Activated naive CD8-positive, alpha-beta T cell treated with anti-CD3 and anti-CD28 coated beads, Interleukin-2, amount 10 ng/mL, durations not matched to agents 7 days and 5 days (primary cell): ENCODE measurements around the gene LAMB1. TPM values are rescaled to one million over a fixed set of nuclear protein-coding genes. Genes with fewer than 3 reads are reported as not detected.
"Not testable (repeated sequence)": the region's sequence is repeated elsewhere in the genome, so short reads cannot be mapped to it uniquely, and the experiment has no call there.

Source experiments
- ATAC-seq: fragments of 150-1000 bp; cut with Tn5 transposase; one replicate; pipeline ENCODE4 v1.10.0; 2021; ENCODE audit warnings: low read depth, moderate library complexity
- POLR2A ChIA-PET: fragments of 350-600 bp; sonication (Branson Sonifier 250); formaldehyde crosslinking; loops from one replicate; lab custom pipeline; 2021; ENCODE audit warnings: antibody characterized with exemption; lab: Charles Lee
- DNase-seq: peaks from one replicate; pipeline ENCODE4 v3.0.0; 2021
- H3K27ac Mint-ChIP-seq: one replicate; pipeline ENCODE4 v1.8.0; 2022; ENCODE audit warnings: mild to moderate bottlenecking, mixed read lengths
- H3K27me3 Mint-ChIP-seq: one replicate; pipeline ENCODE4 v1.8.0; 2022; ENCODE audit warnings: mild to moderate bottlenecking, moderate library complexity, mixed read lengths
- H3K36me3 Mint-ChIP-seq: one replicate; pipeline ENCODE4 v1.8.0; 2021; ENCODE audit warnings: mild to moderate bottlenecking, mixed read lengths
- H3K4me1 Mint-ChIP-seq: one replicate; pipeline ENCODE4 v1.8.0; 2021; ENCODE audit warnings: mixed read lengths
- H3K4me3 Mint-ChIP-seq: one replicate; pipeline ENCODE4 v1.8.0; 2022; ENCODE audit warnings: mild to moderate bottlenecking, moderate library complexity, mixed read lengths
- H3K9me3 Mint-ChIP-seq: one replicate; pipeline ENCODE4 v1.8.0; 2021; ENCODE audit warnings: mixed read lengths
- total RNA-seq, 2 experiments: library from RNA; stranded (reverse); gene quantifications; one replicate each; pipeline ENCODE4 v1.2.3, GENCODE V29; 2021

The LAMB1 gene
- total RNA-seq, 2 experiments from 2014 or later: not detected

- Mint-ChIP-seq H3K27ac (peak overlapping the region; percentile 6), H3K4me3 (no peak overlapping the region), H3K36me3 (peaks cover 70% of the 10 kb centered on the region), H3K27me3 (no peaks in the 10 kb centered on the region), H3K9me3 (no peaks in the 10 kb centered on the region), H3K4me1 (peaks cover 14% of the 10 kb centered on the region)
- POLR2A ChIA-PET: no interaction called here
- DNase-seq (no peak), ATAC-seq (no peak)
These were observed 85.0 kb downstream of the LAMB1 start for GRCh38 chr7:107917763-107918651.

GRCh38 chr7:107915541-107915940, 87.4 kb downstream of the LAMB1 start:
- POLR2A ChIA-PET: no interaction called here
- Mint-ChIP-seq H3K27ac (no peak overlapping the region), H3K36me3 (peaks cover 68% of the 10 kb centered on the region), H3K4me1 (peaks cover 8% of the 10 kb centered on the region), H3K4me3 (no peak overlapping the region), H3K27me3 (no peaks in the 10 kb centered on the region), H3K9me3 (peaks cover 2% of the 10 kb centered on the region)
- ATAC-seq: no peak
- DNase-seq: no peak

- no peak overlapping the region for H3K27ac Mint-ChIP-seq
- POLR2A ChIA-PET: no interaction called here
- no peak for ATAC-seq
- H3K36me3 Mint-ChIP-seq: peaks cover 67% of the 10 kb centered on the region
- H3K9me3 Mint-ChIP-seq: peaks cover 2% of the 10 kb centered on the region
- H3K4me1 Mint-ChIP-seq: peaks cover 2% of the 10 kb centered on the region
- no peak overlapping the region for H3K4me3 Mint-ChIP-seq
- no peak for DNase-seq
- H3K27me3 Mint-ChIP-seq: no peaks in the 10 kb centered on the region
These were observed 88.1 kb downstream of the LAMB1 start for GRCh38 chr7:107914831-107915230.

- Mint-ChIP-seq H3K27ac (no peak overlapping the region), H3K9me3 (peaks cover 2% of the 10 kb centered on the region), H3K4me1 (peaks cover 2% of the 10 kb centered on the region), H3K4me3 (no peak overlapping the region), H3K27me3 (no peaks in the 10 kb centered on the region), H3K36me3 (peaks cover 66% of the 10 kb centered on the region)
- ATAC-seq (no peak), DNase-seq (no peak)
- POLR2A ChIA-PET: no interaction called here
These were observed 89.1 kb downstream of the LAMB1 start for GRCh38 chr7:107913851-107914250.

GRCh38 chr7:107911981-107912380, 91.0 kb downstream of the LAMB1 start:
- no peak overlapping the region for H3K27ac Mint-ChIP-seq
- no peaks in the 10 kb centered on the region for H3K27me3 Mint-ChIP-seq
- peaks cover 2% of the 10 kb centered on the region for H3K9me3 Mint-ChIP-seq
- ATAC-seq: no peak
- H3K4me1 Mint-ChIP-seq: peaks cover 2% of the 10 kb centered on the region
- no peak overlapping the region for H3K4me3 Mint-ChIP-seq
- POLR2A ChIA-PET: no interaction called here
- peaks cover 59% of the 10 kb centered on the region for H3K36me3 Mint-ChIP-seq
- DNase-seq: no peak

- no peak for DNase-seq
- Mint-ChIP-seq H3K36me3 (peaks cover 56% of the 10 kb centered on the region), H3K27me3 (no peaks in the 10 kb centered on the region), H3K9me3 (peaks cover 2% of the 10 kb centered on the region), H3K4me3 (no peak overlapping the region), H3K4me1 (peaks cover 2% of the 10 kb centered on the region), H3K27ac (no peak overlapping the region)
- POLR2A ChIA-PET: interaction anchor here (0.7 kb wide), 1 partner anchor 660 kb away, joined by 4 read pairs; the partner anchor contains the start of gene DNAJB9
- no peak for ATAC-seq
These were observed 93.5 kb downstream of the LAMB1 start for GRCh38 chr7:107909445-107909844.

- Mint-ChIP-seq H3K36me3 (peaks cover 53% of the 10 kb centered on the region), H3K4me3 (no peak overlapping the region), H3K27me3 (no peaks in the 10 kb centered on the region), H3K9me3 (peaks cover 2% of the 10 kb centered on the region), H3K4me1 (peaks cover 3% of the 10 kb centered on the region), H3K27ac (no peak overlapping the region)
- POLR2A ChIA-PET: no interaction called here
- no peak for DNase-seq
- ATAC-seq: no peak
These were observed 95.2 kb downstream of the LAMB1 start for GRCh38 chr7:107907790-107908189.

- DNase-seq (no peak), ATAC-seq (no peak)
- Mint-ChIP-seq H3K36me3 (peaks cover 26% of the 10 kb centered on the region), H3K9me3 (no peaks in the 10 kb centered on the region), H3K4me3 (no peak overlapping the region), H3K27ac (no peak overlapping the region), H3K4me1 (peaks cover 8% of the 10 kb centered on the region), H3K27me3 (no peaks in the 10 kb centered on the region)
- POLR2A ChIA-PET: no interaction called here
These were observed 100.6 kb downstream of the LAMB1 start for GRCh38 chr7:107902381-107902780.

GRCh38 chr7:107900496-107901015, 102.4 kb downstream of the LAMB1 start:
- Mint-ChIP-seq H3K36me3 (peaks cover 25% of the 10 kb centered on the region), H3K4me3 (no peak overlapping the region)
- ATAC-seq: no peak

GRCh38 chr7:107898997-107899594, 103.9 kb downstream of the LAMB1 start:
- POLR2A ChIA-PET: no interaction called here
- Mint-ChIP-seq H3K4me3 (no peak overlapping the region), H3K4me1 (peaks cover 25% of the 10 kb centered on the region), H3K27me3 (no peaks in the 10 kb centered on the region), H3K9me3 (no peaks in the 10 kb centered on the region), H3K27ac (no peak overlapping the region), H3K36me3 (peaks cover 29% of the 10 kb centered on the region)
- DNase-seq (no peak), ATAC-seq (no peak)

More at GRCh38 chr7:107900496-107901015, 102.4 kb downstream of the LAMB1 start:
- POLR2A ChIA-PET: no interaction called here
- no peak for DNase-seq
- H3K4me1 Mint-ChIP-seq: peaks cover 15% of the 10 kb centered on the region
- no peaks in the 10 kb centered on the region for H3K9me3 Mint-ChIP-seq
- H3K27ac Mint-ChIP-seq: no peak overlapping the region
- H3K27me3 Mint-ChIP-seq: no peaks in the 10 kb centered on the region

- H3K4me1 Mint-ChIP-seq: peaks cover 38% of the 10 kb centered on the region
- peak overlapping the region; percentile 100 for H3K4me3 Mint-ChIP-seq
- not testable (repeated sequence) for H3K9me3 Mint-ChIP-seq
These were observed 110.6 kb downstream of the LAMB1 start for GRCh38 chr7:107892367-107892741.

GRCh38 chr7:107891636-107892366, 111.2 kb downstream of the LAMB1 start:
- peaks cover 36% of the 10 kb centered on the region for H3K4me1 Mint-ChIP-seq
- H3K9me3 Mint-ChIP-seq: no peaks in the 10 kb centered on the region
- no peak for DNase-seq
- H3K36me3 Mint-ChIP-seq: peaks cover 18% of the 10 kb centered on the region
- H3K4me3 Mint-ChIP-seq: peak overlapping the region; percentile 100
- H3K27ac Mint-ChIP-seq: peak overlapping the region; percentile 100
- peak; percentile 0 for ATAC-seq
- POLR2A ChIA-PET: interaction anchor here (3.6 kb wide), 1 partner anchor 148 kb away, joined by 19 read pairs; the partner anchor contains the start of gene CBLL1
- H3K27me3 Mint-ChIP-seq: no peaks in the 10 kb centered on the region

More at GRCh38 chr7:107892367-107892741, 110.6 kb downstream of the LAMB1 start:
- ATAC-seq, H3K27me3 Mint-ChIP-seq, POLR2A ChIA-PET, DNase-seq: not testable (repeated sequence)
- peak overlapping the region; percentile 100 for H3K27ac Mint-ChIP-seq
- peaks cover 22% of the 10 kb centered on the region for H3K36me3 Mint-ChIP-seq
